H1 (cell line): Measurements from ENCODE around the gene TRIM29. TPM values are rescaled to one million over a fixed set of nuclear protein-coding genes. Genes with fewer than 3 reads are reported as not detected.

Experiments
- CTCF ChIA-PET: fragments of 300-600 bp; sonication (Branson Sonifier 250); formaldehyde crosslinking; loops from one replicate; lab custom pipeline; 2021; ENCODE audit not compliant: partially characterized antibody; lab: Charles Lee
- POLR2A ChIA-PET: fragments of 300-600 bp; sonication (Branson Sonifier 250); formaldehyde crosslinking; loops from one replicate; lab custom pipeline; 2021; ENCODE audit warnings: inconsistent platforms; ENCODE audit not compliant: partially characterized antibody; lab: Charles Lee
- DNase-seq, 2 experiments: peaks; one replicate each; pipeline versions ENCODE4 v3.0.0 to v3.0.0-alpha.2; 2010 to 2022; ENCODE audit warnings: low spot score in 2 of 2, low read depth in 1 of 2, mixed read lengths in 1 of 2
- FAIRE-seq: peaks from 2 replicates; lab custom pipeline; 2011; peaks lifted over from hg19 to GRCh38; lab: Jason Lieb, UNC
- H2AFZ ChIP-seq: 2 replicates; pipeline ENCODE4 v1.8.1; 2012; ENCODE audit warnings: low read length, inconsistent platforms
- H2AK5ac ChIP-seq: 2 replicates; pipeline ENCODE4 v1.6.1; 2013; ENCODE audit warnings: low read depth, low read length
- H2BK120ac ChIP-seq: replicated peaks from 2 replicates; pipeline ENCODE3; 2013; ENCODE audit warnings: low read depth, low read length, inconsistent platforms
- H2BK12ac ChIP-seq: 2 replicates; pipeline ENCODE4 v1.6.1; 2013; ENCODE audit warnings: low read depth, low read length
- H2BK15ac ChIP-seq: 2 replicates; pipeline ENCODE4 v1.6.1; 2013; ENCODE audit warnings: low read length
- H2BK20ac ChIP-seq: 2 replicates; pipeline ENCODE4 v1.6.1; 2013; ENCODE audit warnings: low read length
- H2BK5ac ChIP-seq: 2 replicates; pipeline ENCODE4 v1.6.1; 2013; ENCODE audit warnings: low read depth, low read length
- H3K14ac ChIP-seq: 2 replicates; pipeline ENCODE4 v1.6.1; 2013; ENCODE audit warnings: inconsistent platforms; ENCODE audit not compliant: insufficient read length
- H3K18ac ChIP-seq: 2 replicates; pipeline ENCODE4 v1.6.1; 2013; ENCODE audit warnings: low read length; ENCODE audit errors: extremely low read depth
- H3K23ac ChIP-seq: 2 replicates; pipeline ENCODE4 v1.6.1; 2013; ENCODE audit warnings: inconsistent platforms; ENCODE audit not compliant: insufficient read length
- H3K23me2 ChIP-seq: 2 replicates; pipeline ENCODE4 v1.6.1; 2013; ENCODE audit warnings: low read depth, low read length
- H3K27ac ChIP-seq: 2 replicates; pipeline ENCODE4 v1.6.1; 2011; ENCODE audit warnings: low read depth, low read length, inconsistent platforms
- H3K27me3 ChIP-seq, 4 experiments: replicated peaks in 1 of 4; 1 replicate in 1 of 4; 2 replicates in 3 of 4; pipeline versions ENCODE4 v1.6.1 to v1.8.1; 2011 to 2013; ENCODE audit warnings: low read length in 3 of 4, mild to moderate bottlenecking in 3 of 4, inconsistent platforms in 2 of 4, mixed read lengths in 2 of 4, moderate library complexity in 1 of 4; ENCODE audit not compliant: control insufficient read depth in 3 of 4, insufficient read depth in 3 of 4; ENCODE audit errors: extremely low read depth in 1 of 4
- H3K36me3 ChIP-seq, 4 experiments: 2 replicates each; pipeline versions ENCODE4 v1.6.1 to v1.8.1; 2011 to 2013; ENCODE audit warnings: mild to moderate bottlenecking in 4 of 4, low read length in 3 of 4, moderate library complexity in 2 of 4, control low read depth in 1 of 4, inconsistent platforms in 1 of 4; ENCODE audit not compliant: insufficient read depth in 4 of 4, control insufficient read depth in 2 of 4
- H3K4ac ChIP-seq: replicated peaks from 2 replicates; pipeline ENCODE3; 2013; ENCODE audit warnings: low read length, low read depth, mixed read lengths, inconsistent platforms; ENCODE audit not compliant: insufficient read length
- H3K4me1 ChIP-seq, 4 experiments: replicated peaks in 1 of 4; 1 replicate in 1 of 4; 2 replicates in 3 of 4; pipeline versions ENCODE4 v1.6.1 to v1.8.1; 2011 to 2013; ENCODE audit warnings: low read length in 3 of 4, inconsistent platforms in 2 of 4, mixed read lengths in 1 of 4; ENCODE audit not compliant: insufficient read depth in 4 of 4, control insufficient read depth in 3 of 4
- H3K4me2 ChIP-seq, 2 experiments: 2 replicates each; pipeline versions ENCODE4 v1.6.1 to v1.8.1; 2011 to 2013; ENCODE audit warnings: low read depth in 2 of 2, low read length in 2 of 2, control low read depth in 1 of 2, inconsistent platforms in 1 of 2, mild to moderate bottlenecking in 1 of 2; ENCODE audit not compliant: insufficient read depth in 1 of 2
- H3K4me3 ChIP-seq, 4 experiments: fragments of 200-600, 300-600 bp in 1 of 4; sonication (generic), shearing (Covaris generic), sonication (Bioruptor Twin) in 1 of 4; 2 replicates each; pipeline versions ENCODE4 v1.5.1 to v1.8.1; 2011 to 2016; ENCODE audit warnings: low read length in 4 of 4, low read depth in 3 of 4, control low read depth in 2 of 4, inconsistent platforms in 2 of 4, mild to moderate bottlenecking in 2 of 4, mixed read lengths in 1 of 4, moderate library complexity in 1 of 4; ENCODE audit not compliant: insufficient read depth in 2 of 4; ENCODE audit errors: extremely low read depth in 1 of 4
- H3K56ac ChIP-seq: replicated peaks from 2 replicates; pipeline ENCODE3; 2013; ENCODE audit warnings: low read depth, mild to moderate bottlenecking, mixed read lengths, low read length, inconsistent platforms; ENCODE audit not compliant: insufficient read length
- H3K79me1 ChIP-seq: 2 replicates; pipeline ENCODE4 v1.6.1; 2013; ENCODE audit warnings: low read depth, low read length, control low read depth
- H3K79me2 ChIP-seq, 2 experiments: 2 replicates each; pipeline versions ENCODE4 v1.6.1 to v1.8.1; 2012 to 2013; ENCODE audit warnings: low read length in 2 of 2, mild to moderate bottlenecking in 2 of 2, inconsistent platforms in 1 of 2; ENCODE audit not compliant: insufficient read depth in 2 of 2, control insufficient read depth in 1 of 2
- H3K9ac ChIP-seq, 4 experiments: replicated peaks in 1 of 4; 1 replicate in 1 of 4; 2 replicates in 3 of 4; pipeline versions ENCODE4 v1.6.1 to v1.8.1; 2011 to 2013; ENCODE audit warnings: low read depth in 3 of 4, low read length in 3 of 4, control low read depth in 2 of 4, mild to moderate bottlenecking in 2 of 4, moderate library complexity in 2 of 4, inconsistent platforms in 1 of 4; ENCODE audit errors: extremely low read depth in 1 of 4
- H3K9me3 ChIP-seq, 2 experiments: 2 replicates each; pipeline versions ENCODE4 v1.6.1 to v1.8.1; 2012 to 2013; ENCODE audit warnings: mild to moderate bottlenecking in 2 of 2, moderate library complexity in 2 of 2, control low read depth in 1 of 2, inconsistent platforms in 1 of 2, low read depth in 1 of 2, low read length in 1 of 2, mixed read lengths in 1 of 2; ENCODE audit not compliant: insufficient read depth in 2 of 2
- H4K20me1 ChIP-seq, 2 experiments: replicated peaks in 1 of 2; 2 replicates each; pipeline versions ENCODE3 to v1.8.1; 2011 to 2013; ENCODE audit warnings: inconsistent platforms in 2 of 2, low read length in 2 of 2, mild to moderate bottlenecking in 1 of 2; ENCODE audit not compliant: insufficient read depth in 2 of 2, control insufficient read depth in 1 of 2
- H4K5ac ChIP-seq: 2 replicates; pipeline ENCODE4 v1.6.1; 2013; ENCODE audit warnings: low read length, low read depth, mixed read lengths, inconsistent platforms; ENCODE audit not compliant: insufficient read length
- H4K8ac ChIP-seq: 2 replicates; pipeline ENCODE4 v1.8.0; 2013; ENCODE audit warnings: mild to moderate bottlenecking, moderate library complexity, low read length, inconsistent platforms; ENCODE audit not compliant: insufficient read depth; ENCODE audit errors: extremely low read depth
- H4K91ac ChIP-seq: replicated peaks from 2 replicates; pipeline ENCODE3; 2013; ENCODE audit warnings: low read length, mixed read lengths, inconsistent platforms; ENCODE audit not compliant: insufficient read length
- CBX8 ChIP-seq: fragments of 300-800, 300-1000 bp; sonication (generic); IDR thresholded peaks from 2 replicates; pipeline ENCODE4 v1.7.1; 2016; ENCODE audit warnings: low read depth, low read length, borderline replicate concordance
- EZH2 ChIP-seq: fragments of 200-600 bp; sonication (generic); IDR thresholded peaks from 2 replicates; pipeline ENCODE4 v1.7.1; 2012; ENCODE audit warnings: low read depth, mild to moderate bottlenecking, moderate library complexity, low read length, inconsistent platforms; ENCODE audit not compliant: severe bottlenecking
- GABPA ChIP-seq: IDR thresholded peaks from 2 replicates; pipeline ENCODE4 v1.6.1; 2011; ENCODE audit warnings: mild to moderate bottlenecking, low read length, moderate library complexity, borderline replicate concordance; ENCODE audit not compliant: insufficient read depth
- SUZ12 ChIP-seq: fragments of 200-600 bp; sonication (generic); IDR thresholded peaks from 2 replicates; pipeline ENCODE4 v1.6.1; 2012; ENCODE audit warnings: mild to moderate bottlenecking, inconsistent platforms, low read length, moderate library complexity, mixed read lengths
- TAF1 ChIP-seq: IDR thresholded peaks from 2 replicates; pipeline ENCODE4 v1.6.1; 2011; ENCODE audit warnings: mild to moderate bottlenecking, low read depth, low read length
- WGBS, 2 experiments: shearing (Covaris generic) in 1 of 2; methylation state at CpG; one replicate each; pipeline versions ENCODE4 v1.1.6 to v1.1.7; 2013 to 2015; ENCODE audit warnings: low lambda C conversion rate in 2 of 2, mixed read lengths in 2 of 2, inconsistent platforms in 1 of 2, low coverage in 1 of 2, missing lambda C conversion rate in 1 of 2; ENCODE audit not compliant: insufficient replicate concordance in 2 of 2, insufficient coverage in 1 of 2, insufficient read length in 1 of 2; ENCODE audit errors: extremely low coverage in 1 of 2, missing lambda C conversion rate in 1 of 2; 5-methylcytosine and 5-hydroxymethylcytosine counted together
- polyA plus RNA-seq, 7 experiments: library from polyadenylated mRNA; depleted of rRNA in 3 of 7; stranded (reverse) in 5 of 7; unstranded in 2 of 7; fragments of >200 nt in 5 of 7; fragments of 200-250 nt in 2 of 7; gene quantifications; 1 replicate in 5 of 7; 2 replicates in 1 of 7; 4 replicates in 1 of 7; pipeline versions ENCODE4 v1.2.1 to v1.2.3, GENCODE V29; 2011 to 2013; ENCODE audit warnings: missing spikeins in 2 of 7, mixed read lengths in 2 of 7
- total RNA-seq: library from RNA; stranded (reverse); fragmentation: NEBNext Ultra II Directional; extraction: Animal tissue kit (Norgen Biotek cat#: 25700); gene quantifications from 2 replicates; pipeline ENCODE4 v1.2.1, GENCODE V29; 2021

TRIM29 gene
- total and polyA plus RNA-seq, 2 of the 8 experiments (the other 6 are each of a cell fraction or from before 2014, with no cell fraction given), result 0.17 to 0.43 TPM

GRCh38 chr11:120181376-120181975 is 43.6 kb upstream of the TRIM29 start:
- H3K27ac ChIP-seq, result no peak overlapping the region
- TF ChIP-seq TAF1 (no peak), EZH2 (no peak), SUZ12 (no peak), CBX8 (no peak), GABPA (no peak)
- 88% methylated on average over 10 of the region's 10 CpGs; no CpG with 5 or more reads in 1 of the 2 experiments for WGBS, 2 experiments

More at GRCh38 chr11:120181376-120181975, 43.6 kb upstream of the TRIM29 start:
- Histone ChIP-seq H3K4me3 (no peak overlapping the region), H3K4me1 (peaks cover 0 to 9% (median 4%) of the 10 kb centered on the region in 4 experiments; a peak in 3 of 7 replicates), H2BK5ac (no peak overlapping the region), H2BK12ac (no peak overlapping the region), H2AFZ (no peak overlapping the region), H3K4me2 (no peak overlapping the region), H3K14ac (no peak overlapping the region), H3K23ac (no peak overlapping the region), H3K23me2 (no peaks in the 10 kb centered on the region; the same call in 1 of the 2 replicates), H3K4ac (no peak overlapping the region), H4K91ac (no peak overlapping the region), H2BK120ac (no peak overlapping the region), H3K18ac (no peak overlapping the region), H4K5ac (no peak overlapping the region), H3K79me1 (no peaks in the 10 kb centered on the region), H3K56ac (no peak overlapping the region), H3K79me2 (no peaks in the 10 kb centered on the region), H4K8ac (no peak overlapping the region), H2BK15ac (no peak overlapping the region), H4K20me1 (no peaks in the 10 kb centered on the region), H2BK20ac (no peak overlapping the region), H3K36me3 (no peaks in the 10 kb centered on the region), H3K9ac (no peak overlapping the region), H2AK5ac (no peak overlapping the region), H3K27me3 (peaks cover 0 to 27% (median 19%) of the 10 kb centered on the region in 4 experiments; a peak in 4 of 7 replicates), H3K9me3 (no peaks in the 10 kb centered on the region)
- FAIRE-seq, result no peak
- POLR2A ChIA-PET, result interaction anchor here (1.8 kb wide), 1 partner anchor 55 kb away, joined by 5 read pairs; no protein-coding TSS in a partner anchor
- CTCF ChIA-PET, result interaction anchor here (0.7 to 7.8 kb wide), 21 partner anchors 11 to 123 kb away, joined by 3 to 198 read pairs (median 5); partner anchors contain the start of gene OAF
- DNase-seq, result no peak
